Measurements from ENCODE around the gene SH2D4B. TPM values are rescaled to one million over a fixed set of nuclear protein-coding genes. Genes with fewer than 3 reads are reported as not detected.
A peak's percentile ranks its signal among the peaks of the same experiment; 100 is the strongest.

Gene SH2D4B
- total and polyA plus RNA-seq, 2 of the 13 experiments (the other 11 are each of a cell fraction or from before 2014, with no cell fraction given): not detected

- TF ChIP-seq ZNF687 (CRISPR knock-in tag; IDR thresholded peaks at IDR 0.05) (0 out of 2 replicates have a peak, but pooled peaks have one; percentile 13), ZFP36L2 (CRISPR knock-in tag; IDR thresholded peaks at IDR 0.05) (no peak), STAG1 (CRISPR knock-in tag; IDR thresholded peaks at IDR 0.05) (peak; percentile 78), GABPB1 (CRISPR knock-in tag; IDR thresholded peaks at IDR 0.05) (peak; percentile 53; the same call in 1 of the 2 replicates), NCOA5 (CRISPR knock-in tag; IDR thresholded peaks at IDR 0.05) (no peak), ZMYM4 (CRISPR knock-in tag; IDR thresholded peaks at IDR 0.05) (no peak), HMG20B (CRISPR knock-in tag; conservative IDR thresholded peaks at IDR 0.05) (no peak)
Observed at GRCh38 chr10:80664071-80664680, 126.5 kb downstream of the SH2D4B start (continued).

- intact Hi-C loops (cut with micrococcal nuclease; ENCODE audit: unreplicated experiment) (no loop called here), in situ Hi-C loops (cut with HindIII; ENCODE audit: extremely low pct_ligation_motif_present, low pct_unique_long_range_greater_than_20kb) (no loop called here)
- POLR2A ChIA-PET: no interaction called here
- no peak for TF ChIP-seq PHB2 (IDR thresholded peaks at IDR 0.05; ENCODE audit: partially characterized antibody)
- no peak for TF ChIP-seq FLYWCH1 (CRISPR knock-in tag; IDR thresholded peaks at IDR 0.05)
- TF ChIP-seq ZFP36L2 (CRISPR knock-in tag; IDR thresholded peaks at IDR 0.05): no peak
- TF ChIP-seq SALL2 (CRISPR knock-in tag; IDR thresholded peaks at IDR 0.05): no peak
- TF ChIP-seq, protein P1, sequence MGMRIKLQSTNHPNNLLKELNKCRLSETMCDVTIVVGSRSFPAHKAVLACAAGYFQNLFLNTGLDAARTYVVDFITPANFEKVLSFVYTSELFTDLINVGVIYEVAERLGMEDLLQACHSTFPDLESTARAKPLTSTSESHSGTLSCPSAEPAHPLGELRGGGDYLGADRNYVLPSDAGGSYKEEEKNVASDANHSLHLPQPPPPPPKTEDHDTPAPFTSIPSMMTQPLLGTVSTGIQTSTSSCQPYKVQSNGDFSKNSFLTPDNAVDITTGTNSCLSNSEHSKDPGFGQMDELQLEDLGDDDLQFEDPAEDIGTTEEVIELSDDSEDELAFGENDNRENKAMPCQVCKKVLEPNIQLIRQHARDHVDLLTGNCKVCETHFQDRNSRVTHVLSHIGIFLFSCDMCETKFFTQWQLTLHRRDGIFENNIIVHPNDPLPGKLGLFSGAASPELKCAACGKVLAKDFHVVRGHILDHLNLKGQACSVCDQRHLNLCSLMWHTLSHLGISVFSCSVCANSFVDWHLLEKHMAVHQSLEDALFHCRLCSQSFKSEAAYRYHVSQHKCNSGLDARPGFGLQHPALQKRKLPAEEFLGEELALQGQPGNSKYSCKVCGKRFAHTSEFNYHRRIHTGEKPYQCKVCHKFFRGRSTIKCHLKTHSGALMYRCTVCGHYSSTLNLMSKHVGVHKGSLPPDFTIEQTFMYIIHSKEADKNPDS (CRISPR knock-in tag; IDR thresholded peaks at IDR 0.05): no peak
- TF ChIP-seq KDM5B (CRISPR knock-in tag; IDR thresholded peaks at IDR 0.05; ENCODE audit: borderline replicate concordance): no peak
- TF ChIP-seq ZNF530 (CRISPR knock-in tag; IDR thresholded peaks at IDR 0.05; ENCODE audit: low read depth): no peak
- TF ChIP-seq NPAS2 (CRISPR knock-in tag; IDR thresholded peaks at IDR 0.05; ENCODE audit: borderline replicate concordance): no peak
- no peak for TF ChIP-seq ATF7 (IDR thresholded peaks at IDR 0.05)
- TF ChIP-seq ATF7 (CRISPR knock-in tag; IDR thresholded peaks at IDR 0.05): no peak
- no peak for TF ChIP-seq ZBTB8A (CRISPR knock-in tag; IDR thresholded peaks at IDR 0.05; ENCODE audit: borderline replicate concordance, low read depth)
- TF ChIP-seq GFI1 (CRISPR knock-in tag; IDR thresholded peaks at IDR 0.05; ENCODE audit: borderline replicate concordance): no peak
- no peak for TF ChIP-seq ZBTB42 (CRISPR knock-in tag; IDR thresholded peaks at IDR 0.05)
- no peak for TF ChIP-seq ZNF44 (CRISPR knock-in tag; IDR thresholded peaks at IDR 0.05)
Observed at GRCh38 chr10:80669485-80669884, 131.8 kb downstream of the SH2D4B start.

More at GRCh38 chr10:80669485-80669884, 131.8 kb downstream of the SH2D4B start:
- no peak overlapping the region for H3K4me3 ChIP-seq (replicated peaks in 1 of 3; ENCODE audit: insufficient read depth in 1 of 3, low read depth in 2 of 3, low read length in 3 of 3)
- DNase-seq (ENCODE audit: low spot score) (no peak), FAIRE-seq (no peak), ATAC-seq (no peak)
- H3K4me1 ChIP-seq (ENCODE audit: insufficient read depth, low read length): peaks cover 8% of the 10 kb centered on the region; the same call in 1 of the 2 replicates
- CTCF ChIA-PET (ENCODE audit: low intra/inter-chr PET ratio, low total read pairs): no interaction called here
- no peak overlapping the region for H3K9ac ChIP-seq (ENCODE audit: insufficient read depth, low read depth, low read length)
- no peaks in the 10 kb centered on the region for H3K36me3 ChIP-seq (replicated peaks in 1 of 2; ENCODE audit: control insufficient read depth in 1 of 2, insufficient read depth in 2 of 2, low read length in 2 of 2)
- WGBS (ENCODE audit: low lambda C conversion rate): 88% methylated on average over 2 of the region's 2 CpGs
- H3K4me2 ChIP-seq (ENCODE audit: low read depth, low read length): no peak overlapping the region
- H3K27ac ChIP-seq (ENCODE audit: extremely low read length, insufficient read depth, low read length): no peak overlapping the region
- H3K9me3 ChIP-seq (ENCODE audit: low read length): no peaks in the 10 kb centered on the region
- H3K27me3 ChIP-seq (ENCODE audit: control insufficient read depth in 1 of 2, insufficient read depth in 2 of 2, low read length in 2 of 2): no peaks in the 10 kb centered on the region; a peak in 1 of 5 replicates
- no peak overlapping the region for H2AFZ ChIP-seq (ENCODE audit: low read length)
- no peaks in the 10 kb centered on the region for H4K20me1 ChIP-seq (ENCODE audit: insufficient read depth, low read length)
- no peaks in the 10 kb centered on the region for H3K79me2 ChIP-seq (ENCODE audit: insufficient read depth, low read length)
- BruUV-seq (replicated peaks): no TSS peak

All from HepG2 (cell line).